Activated CD8-positive, alpha-beta memory T cell treated with anti-CD3 and anti-CD28 coated beads, Interleukin-2, amount 50 U/mL, for 24 hours (primary cell): ENCODE results near the gene ZNF491.
"Not testable (repeated sequence)": the region's sequence is repeated elsewhere in the genome, so short reads cannot be mapped to it uniquely, and the experiment has no call there.

Source experiments
- DNase-seq: peaks from one replicate; pipeline ENCODE4 v3.0.0-alpha.2; 2020; ENCODE audit errors: extremely low read depth

The ZNF491 gene

GRCh38 chr19:11806354-11807098 is 8.2 kb downstream of the ZNF491 start:
- DNase-seq, result no peak

GRCh38 chr19:11807099-11807380 is 8.7 kb downstream of the ZNF491 start:
- no peak for DNase-seq

GRCh38 chr19:11813703-11814028 is 15.3 kb downstream of the ZNF491 start:
- no peak for DNase-seq

GRCh38 chr19:11814029-11814699 is 15.8 kb downstream of the ZNF491 start, which contains the start of gene ZNF440:
ZNF440 (plus strand) TSS chr19:11814273; CDS start chr19:11814448, 175 bp downstream.
- DNase-seq, result peak; percentile 73

- no peak for DNase-seq
These were observed 16.3 kb downstream of the ZNF491 start for GRCh38 chr19:11814700-11815035.

- DNase-seq, result no peak
These were observed 23.3 kb downstream of the ZNF491 start for GRCh38 chr19:11821474-11822109.

- not testable (repeated sequence) for DNase-seq
These were observed 30.9 kb downstream of the ZNF491 start for GRCh38 chr19:11828957-11829876.

- DNase-seq, result no peak
These were observed 34.1 kb downstream of the ZNF491 start for GRCh38 chr19:11832253-11832912.

GRCh38 chr19:11833541-11833940 is 35.2 kb downstream of the ZNF491 start:
- no peak for DNase-seq

- not testable (repeated sequence) for DNase-seq
These were observed 37.3 kb downstream of the ZNF491 start for GRCh38 chr19:11835626-11836066.

- DNase-seq, result no peak
These were observed 45.4 kb downstream of the ZNF491 start for GRCh38 chr19:11843722-11844121.

GRCh38 chr19:11847615-11848014 is 49.3 kb downstream of the ZNF491 start:
- not testable (repeated sequence) for DNase-seq

GRCh38 chr19:11848200-11848593 is 49.9 kb downstream of the ZNF491 start:
- DNase-seq, result no peak

GRCh38 chr19:11848594-11849469 is 50.5 kb downstream of the ZNF491 start, which contains the start of gene ZNF439:
ZNF439 (plus strand) TSS chr19:11848726; CDS start chr19:11848868, 142 bp downstream.
- DNase-seq, result peak; percentile 75

- DNase-seq, result not testable (repeated sequence)
These were observed 52.0 kb downstream of the ZNF491 start for GRCh38 chr19:11850289-11850688.

GRCh38 chr19:11853358-11853757 is 55.0 kb downstream of the ZNF491 start:
- DNase-seq, result no peak

- DNase-seq, result no peak
These were observed 58.4 kb downstream of the ZNF491 start for GRCh38 chr19:11856596-11857250.
